SU-DHL-6 (cell line): ENCODE measurements around the gene KCNMB4.

Source experiments
- EZH2phosphoT487 ChIP-seq: fragments of 200-600 bp; sonication (generic), shearing (Covaris generic); conservative IDR thresholded peaks from 2 replicates; pipeline ENCODE4 v1.6.1; 2018; ENCODE audit warnings: mild to moderate bottlenecking, antibody characterized with exemption, low read length, moderate library complexity, mixed read lengths
- TF ChIP-seq, protein P1 (sequence below): fragments of 200-600 bp; sonication (generic); IDR thresholded peaks from one replicate; pipeline ENCODE4 v1.5.1; 2017; ENCODE audit warnings: antibody characterized with exemption, mild to moderate bottlenecking, low read length, moderate library complexity; ENCODE audit not compliant: insufficient read depth, poor library complexity, severe bottlenecking

DNA sequence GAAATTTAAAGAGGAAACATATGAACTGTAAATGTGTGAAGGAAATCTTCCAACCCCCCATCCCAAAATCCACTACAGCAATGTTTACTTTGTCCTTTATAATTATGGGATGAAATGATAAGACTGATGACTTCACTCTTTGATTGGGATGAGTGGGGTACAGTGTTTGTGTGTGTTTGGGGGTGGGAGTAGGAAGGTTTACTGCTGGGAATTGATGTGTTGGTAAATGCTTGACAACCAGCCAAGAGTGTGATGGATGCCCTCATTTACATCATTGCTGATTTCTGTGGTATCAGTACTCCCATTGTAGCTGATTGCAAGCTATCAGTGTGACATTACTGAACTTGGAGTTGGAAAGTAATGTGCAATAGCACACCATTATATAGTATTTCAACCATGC lies 90.9 kb downstream of the KCNMB4 start:
- TF ChIP-seq, protein P1, sequence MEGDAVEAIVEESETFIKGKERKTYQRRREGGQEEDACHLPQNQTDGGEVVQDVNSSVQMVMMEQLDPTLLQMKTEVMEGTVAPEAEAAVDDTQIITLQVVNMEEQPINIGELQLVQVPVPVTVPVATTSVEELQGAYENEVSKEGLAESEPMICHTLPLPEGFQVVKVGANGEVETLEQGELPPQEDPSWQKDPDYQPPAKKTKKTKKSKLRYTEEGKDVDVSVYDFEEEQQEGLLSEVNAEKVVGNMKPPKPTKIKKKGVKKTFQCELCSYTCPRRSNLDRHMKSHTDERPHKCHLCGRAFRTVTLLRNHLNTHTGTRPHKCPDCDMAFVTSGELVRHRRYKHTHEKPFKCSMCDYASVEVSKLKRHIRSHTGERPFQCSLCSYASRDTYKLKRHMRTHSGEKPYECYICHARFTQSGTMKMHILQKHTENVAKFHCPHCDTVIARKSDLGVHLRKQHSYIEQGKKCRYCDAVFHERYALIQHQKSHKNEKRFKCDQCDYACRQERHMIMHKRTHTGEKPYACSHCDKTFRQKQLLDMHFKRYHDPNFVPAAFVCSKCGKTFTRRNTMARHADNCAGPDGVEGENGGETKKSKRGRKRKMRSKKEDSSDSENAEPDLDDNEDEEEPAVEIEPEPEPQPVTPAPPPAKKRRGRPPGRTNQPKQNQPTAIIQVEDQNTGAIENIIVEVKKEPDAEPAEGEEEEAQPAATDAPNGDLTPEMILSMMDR: no peak
- TF ChIP-seq EZH2phosphoT487: no peak
